Psoas muscle (tissue), 8 donors: ENCODE measurements around the gene CHN2. TPM values are rescaled to one million over a fixed set of nuclear protein-coding genes. Genes with fewer than 3 reads are reported as not detected.

Experiments
- ATAC-seq, 4 donors: fragments of 200-7000 bp; cut with Tn5 transposase; one replicate each; pipeline ENCODE4 v1.9.1; 2020; ENCODE audit warnings: moderate library complexity in 3 of 4, mild to moderate bottlenecking in 2 of 4
- DNase-seq, 2 donors: peaks; one replicate each; pipeline ENCODE4 v3.0.0-alpha.2; 2020
- H3K27ac ChIP-seq: fragments of 200-600 bp; one replicate; pipeline ENCODE4 v1.8.0; 2022
- H3K27me3 ChIP-seq, 3 donors: fragments of 200-600 bp in 1 of 3; one replicate each; pipeline versions ENCODE4 v1.6.1 to v1.8.0; 2013 to 2022; ENCODE audit warnings: low read length in 2 of 3, mild to moderate bottlenecking in 2 of 3, moderate library complexity in 1 of 3; ENCODE audit not compliant: insufficient read depth in 3 of 3
- H3K36me3 ChIP-seq, 2 donors: fragments of 200-600 bp in 1 of 2; one replicate each; pipeline versions ENCODE4 v1.6.1 to v1.8.0; 2013 to 2022; ENCODE audit warnings: low read depth in 1 of 2, mild to moderate bottlenecking in 1 of 2, moderate library complexity in 1 of 2; ENCODE audit not compliant: insufficient read depth in 1 of 2
- H3K4me1 ChIP-seq: fragments of 200-600 bp; one replicate; pipeline ENCODE4 v1.8.0; 2022
- H3K4me3 ChIP-seq: fragments of 200-600 bp; one replicate; pipeline ENCODE4 v1.8.0; 2022; ENCODE audit warnings: mild to moderate bottlenecking
- H3K9me3 ChIP-seq: fragments of 200-600 bp; one replicate; pipeline ENCODE4 v1.8.0; 2022
- CTCF ChIP-seq: fragments of 200-600 bp; IDR thresholded peaks from one replicate; pipeline ENCODE4 v1.8.0; 2022; ENCODE audit warnings: antibody characterized with exemption
- WGBS, 3 donors: extraction: QIAGEN DNeasy Blood & Tissue Kit; methylation state at CpG; one replicate each; pipeline versions ENCODE4 v1.1.6 to v1.1.7; 2013; 5-methylcytosine and 5-hydroxymethylcytosine counted together
- intact Hi-C, 2 donors: fragments of 100-400 bp; cut with DNase I; formaldehyde crosslinking; loops; one replicate each; pipeline versions ENCODE4 v1.11.0 to v1.14.2; 2022
- polyA plus RNA-seq, 3 donors: library from polyadenylated mRNA; stranded (reverse); fragments of 200-250 nt; gene quantifications; one replicate each; pipeline ENCODE4 v1.2.3, GENCODE V29; 2013
- total RNA-seq, 4 donors: library from RNA; stranded (reverse); fragmentation: NEBNext Ultra II Directional in 2 of 4; extraction: Animal tissue kit (Norgen Biotek cat#: 25700) in 2 of 4; gene quantifications; one replicate each; pipeline versions ENCODE4 v1.2.1 to v1.2.4, GENCODE V29; 2021 to 2023
- donor health status: healthy with polysubstance abuse.
- donor health status: DM: no; HTN: no; CAD: no; lungs with moderate emphysema.
- donor health status: Bipolar disorder and iron deficiency.
- donor health status: healthy.
- donor health status: DM: yes; HTN: yes; CAD: no.
- donor health status: DM: no; HTN: no; CAD: no.
- donor health status: DM: no; HTN: no; CAD: no.
- donor health status: DM: yes; HTN: yes; CAD: no.

CHN2 gene
- total and polyA plus RNA-seq, 7 donors = 0.43 to 18.1 (median 2.3) TPM

- Histone ChIP-seq H3K27me3 (no peaks in the 10 kb centered on the region), H3K9me3 (no peaks in the 10 kb centered on the region), H3K4me1 (no peaks in the 10 kb centered on the region), H3K36me3 (no peaks in the 10 kb centered on the region), H3K4me3 (no peak overlapping the region), H3K27ac (no peak overlapping the region)
- TF ChIP-seq CTCF = no peak
- intact Hi-C loops = no loop called here
- ATAC-seq (no peak), DNase-seq (no peak)
- WGBS, 3 donors = 74 to 89% (median 80%) methylated on average over 8 of the region's 8 CpGs
Measured at GRCh38 chr7:29430279-29430949, 235.8 kb downstream of the CHN2 start.

- ATAC-seq (no peak), DNase-seq (no peak)
- Histone ChIP-seq H3K4me1 (no peaks in the 10 kb centered on the region), H3K27ac (no peak overlapping the region), H3K9me3 (no peaks in the 10 kb centered on the region), H3K36me3 (no peaks in the 10 kb centered on the region), H3K27me3 (no peaks in the 10 kb centered on the region), H3K4me3 (no peak overlapping the region)
- intact Hi-C loops = no loop called here
- 92 to 97% (median 95%) methylated on average over 3 of the region's 3 CpGs for WGBS, 3 donors
- no peak for TF ChIP-seq CTCF
Measured at GRCh38 chr7:29431686-29432085, 237.1 kb downstream of the CHN2 start.

GRCh38 chr7:29432721-29433120 lies 238.1 kb downstream of the CHN2 start:
- H3K4me1 ChIP-seq = no peaks in the 10 kb centered on the region
- no peaks in the 10 kb centered on the region for H3K9me3 ChIP-seq
- ATAC-seq (no peak), DNase-seq (no peak)
- no peaks in the 10 kb centered on the region for H3K36me3 ChIP-seq
- no peak overlapping the region for H3K4me3 ChIP-seq
- H3K27me3 ChIP-seq = no peaks in the 10 kb centered on the region
- WGBS, 3 donors = 35 to 51% (median 38%) methylated on average over 7 of the region's 7 CpGs
- intact Hi-C loops = no loop called here
- TF ChIP-seq CTCF = no peak
- H3K27ac ChIP-seq = no peak overlapping the region

GRCh38 chr7:29434380-29434768 lies 239.8 kb downstream of the CHN2 start:
- intact Hi-C loops = no loop called here
- no peaks in the 10 kb centered on the region for H3K27me3 ChIP-seq
- no peaks in the 10 kb centered on the region for H3K36me3 ChIP-seq
- DNase-seq (no peak), ATAC-seq (no peak)
- no peak overlapping the region for H3K4me3 ChIP-seq
- no peaks in the 10 kb centered on the region for H3K9me3 ChIP-seq
- no peaks in the 10 kb centered on the region for H3K4me1 ChIP-seq
- whole genome bisulfite sequencing, 3 donors = 95 to 97% (median 96%) methylated on average over 2 of the region's 2 CpGs
- no peak for TF ChIP-seq CTCF
- H3K27ac ChIP-seq = no peak overlapping the region

GRCh38 chr7:29435167-29435566 lies 240.6 kb downstream of the CHN2 start:
- intact Hi-C loops = no loop called here
- Histone ChIP-seq H3K27me3 (no peaks in the 10 kb centered on the region), H3K27ac (no peak overlapping the region), H3K4me3 (no peak overlapping the region), H3K9me3 (no peaks in the 10 kb centered on the region), H3K4me1 (no peaks in the 10 kb centered on the region), H3K36me3 (no peaks in the 10 kb centered on the region)
- no peak for TF ChIP-seq CTCF
- DNase-seq = no peak
- no peak for ATAC-seq
